H1 (cell line): ENCODE results near the gene FKBP5. TPM values are rescaled to one million over a fixed set of nuclear protein-coding genes. Genes with fewer than 3 reads are reported as not detected.
A peak's percentile ranks its signal among the peaks of the same experiment; 100 is the strongest.

Experiments
- CTCF ChIA-PET: fragments of 300-600 bp; sonication (Branson Sonifier 250); formaldehyde crosslinking; loops from one replicate; lab custom pipeline; 2021; ENCODE audit not compliant: partially characterized antibody; lab: Charles Lee
- POLR2A ChIA-PET: fragments of 300-600 bp; sonication (Branson Sonifier 250); formaldehyde crosslinking; loops from one replicate; lab custom pipeline; 2021; ENCODE audit warnings: inconsistent platforms; ENCODE audit not compliant: partially characterized antibody; lab: Charles Lee
- DNase-seq, 2 experiments: peaks; one replicate each; pipeline versions ENCODE4 v3.0.0 to v3.0.0-alpha.2; 2010 to 2022; ENCODE audit warnings: low spot score in 2 of 2, low read depth in 1 of 2, mixed read lengths in 1 of 2
- FAIRE-seq: peaks from 2 replicates; lab custom pipeline; 2011; peaks lifted over from hg19 to GRCh38; lab: Jason Lieb, UNC
- H2AFZ ChIP-seq: 2 replicates; pipeline ENCODE4 v1.8.1; 2012; ENCODE audit warnings: low read length, inconsistent platforms
- H2AK5ac ChIP-seq: 2 replicates; pipeline ENCODE4 v1.6.1; 2013; ENCODE audit warnings: low read depth, low read length
- H2BK120ac ChIP-seq: replicated peaks from 2 replicates; pipeline ENCODE3; 2013; ENCODE audit warnings: low read depth, low read length, inconsistent platforms
- H2BK12ac ChIP-seq: 2 replicates; pipeline ENCODE4 v1.6.1; 2013; ENCODE audit warnings: low read depth, low read length
- H2BK15ac ChIP-seq: 2 replicates; pipeline ENCODE4 v1.6.1; 2013; ENCODE audit warnings: low read length
- H2BK20ac ChIP-seq: 2 replicates; pipeline ENCODE4 v1.6.1; 2013; ENCODE audit warnings: low read length
- H2BK5ac ChIP-seq: 2 replicates; pipeline ENCODE4 v1.6.1; 2013; ENCODE audit warnings: low read depth, low read length
- H3K14ac ChIP-seq: 2 replicates; pipeline ENCODE4 v1.6.1; 2013; ENCODE audit warnings: inconsistent platforms; ENCODE audit not compliant: insufficient read length
- H3K18ac ChIP-seq: 2 replicates; pipeline ENCODE4 v1.6.1; 2013; ENCODE audit warnings: low read length; ENCODE audit errors: extremely low read depth
- H3K23ac ChIP-seq: 2 replicates; pipeline ENCODE4 v1.6.1; 2013; ENCODE audit warnings: inconsistent platforms; ENCODE audit not compliant: insufficient read length
- H3K23me2 ChIP-seq: 2 replicates; pipeline ENCODE4 v1.6.1; 2013; ENCODE audit warnings: low read depth, low read length
- H3K27ac ChIP-seq: 2 replicates; pipeline ENCODE4 v1.6.1; 2011; ENCODE audit warnings: low read depth, low read length, inconsistent platforms
- H3K27me3 ChIP-seq, 4 experiments: replicated peaks in 1 of 4; 1 replicate in 1 of 4; 2 replicates in 3 of 4; pipeline versions ENCODE4 v1.6.1 to v1.8.1; 2011 to 2013; ENCODE audit warnings: low read length in 3 of 4, mild to moderate bottlenecking in 3 of 4, inconsistent platforms in 2 of 4, mixed read lengths in 2 of 4, moderate library complexity in 1 of 4; ENCODE audit not compliant: control insufficient read depth in 3 of 4, insufficient read depth in 3 of 4; ENCODE audit errors: extremely low read depth in 1 of 4
- H3K36me3 ChIP-seq, 4 experiments: 2 replicates each; pipeline versions ENCODE4 v1.6.1 to v1.8.1; 2011 to 2013; ENCODE audit warnings: mild to moderate bottlenecking in 4 of 4, low read length in 3 of 4, moderate library complexity in 2 of 4, control low read depth in 1 of 4, inconsistent platforms in 1 of 4; ENCODE audit not compliant: insufficient read depth in 4 of 4, control insufficient read depth in 2 of 4
- H3K4ac ChIP-seq: replicated peaks from 2 replicates; pipeline ENCODE3; 2013; ENCODE audit warnings: low read length, low read depth, mixed read lengths, inconsistent platforms; ENCODE audit not compliant: insufficient read length
- H3K4me1 ChIP-seq, 4 experiments: replicated peaks in 1 of 4; 1 replicate in 1 of 4; 2 replicates in 3 of 4; pipeline versions ENCODE4 v1.6.1 to v1.8.1; 2011 to 2013; ENCODE audit warnings: low read length in 3 of 4, inconsistent platforms in 2 of 4, mixed read lengths in 1 of 4; ENCODE audit not compliant: insufficient read depth in 4 of 4, control insufficient read depth in 3 of 4
- H3K4me2 ChIP-seq, 2 experiments: 2 replicates each; pipeline versions ENCODE4 v1.6.1 to v1.8.1; 2011 to 2013; ENCODE audit warnings: low read depth in 2 of 2, low read length in 2 of 2, control low read depth in 1 of 2, inconsistent platforms in 1 of 2, mild to moderate bottlenecking in 1 of 2; ENCODE audit not compliant: insufficient read depth in 1 of 2
- H3K4me3 ChIP-seq, 4 experiments: fragments of 200-600, 300-600 bp in 1 of 4; sonication (generic), shearing (Covaris generic), sonication (Bioruptor Twin) in 1 of 4; 2 replicates each; pipeline versions ENCODE4 v1.5.1 to v1.8.1; 2011 to 2016; ENCODE audit warnings: low read length in 4 of 4, low read depth in 3 of 4, control low read depth in 2 of 4, inconsistent platforms in 2 of 4, mild to moderate bottlenecking in 2 of 4, mixed read lengths in 1 of 4, moderate library complexity in 1 of 4; ENCODE audit not compliant: insufficient read depth in 2 of 4; ENCODE audit errors: extremely low read depth in 1 of 4
- H3K56ac ChIP-seq: replicated peaks from 2 replicates; pipeline ENCODE3; 2013; ENCODE audit warnings: low read depth, mild to moderate bottlenecking, mixed read lengths, low read length, inconsistent platforms; ENCODE audit not compliant: insufficient read length
- H3K79me1 ChIP-seq: 2 replicates; pipeline ENCODE4 v1.6.1; 2013; ENCODE audit warnings: low read depth, low read length, control low read depth
- H3K79me2 ChIP-seq, 2 experiments: 2 replicates each; pipeline versions ENCODE4 v1.6.1 to v1.8.1; 2012 to 2013; ENCODE audit warnings: low read length in 2 of 2, mild to moderate bottlenecking in 2 of 2, inconsistent platforms in 1 of 2; ENCODE audit not compliant: insufficient read depth in 2 of 2, control insufficient read depth in 1 of 2
- H3K9ac ChIP-seq, 4 experiments: replicated peaks in 1 of 4; 1 replicate in 1 of 4; 2 replicates in 3 of 4; pipeline versions ENCODE4 v1.6.1 to v1.8.1; 2011 to 2013; ENCODE audit warnings: low read depth in 3 of 4, low read length in 3 of 4, control low read depth in 2 of 4, mild to moderate bottlenecking in 2 of 4, moderate library complexity in 2 of 4, inconsistent platforms in 1 of 4; ENCODE audit errors: extremely low read depth in 1 of 4
- H3K9me3 ChIP-seq, 2 experiments: 2 replicates each; pipeline versions ENCODE4 v1.6.1 to v1.8.1; 2012 to 2013; ENCODE audit warnings: mild to moderate bottlenecking in 2 of 2, moderate library complexity in 2 of 2, control low read depth in 1 of 2, inconsistent platforms in 1 of 2, low read depth in 1 of 2, low read length in 1 of 2, mixed read lengths in 1 of 2; ENCODE audit not compliant: insufficient read depth in 2 of 2
- H4K20me1 ChIP-seq, 2 experiments: replicated peaks in 1 of 2; 2 replicates each; pipeline versions ENCODE3 to v1.8.1; 2011 to 2013; ENCODE audit warnings: inconsistent platforms in 2 of 2, low read length in 2 of 2, mild to moderate bottlenecking in 1 of 2; ENCODE audit not compliant: insufficient read depth in 2 of 2, control insufficient read depth in 1 of 2
- H4K5ac ChIP-seq: 2 replicates; pipeline ENCODE4 v1.6.1; 2013; ENCODE audit warnings: low read length, low read depth, mixed read lengths, inconsistent platforms; ENCODE audit not compliant: insufficient read length
- H4K8ac ChIP-seq: 2 replicates; pipeline ENCODE4 v1.8.0; 2013; ENCODE audit warnings: mild to moderate bottlenecking, moderate library complexity, low read length, inconsistent platforms; ENCODE audit not compliant: insufficient read depth; ENCODE audit errors: extremely low read depth
- H4K91ac ChIP-seq: replicated peaks from 2 replicates; pipeline ENCODE3; 2013; ENCODE audit warnings: low read length, mixed read lengths, inconsistent platforms; ENCODE audit not compliant: insufficient read length
- CEBPB ChIP-seq: IDR thresholded peaks from 2 replicates; pipeline ENCODE4 v1.6.1; 2012; ENCODE audit warnings: low read depth, low read length
- CHD1 ChIP-seq: IDR thresholded peaks from 2 replicates; pipeline ENCODE4 v1.6.1; 2012; ENCODE audit warnings: low read depth, low read length, improper control_type of control experiment
- E2F6 ChIP-seq: IDR thresholded peaks from 2 replicates; pipeline ENCODE4 v1.6.1; 2012; ENCODE audit warnings: inconsistent platforms
- MAX ChIP-seq: IDR thresholded peaks from 2 replicates; pipeline ENCODE4 v1.6.1; 2012; ENCODE audit warnings: inconsistent platforms
- NANOG ChIP-seq: IDR thresholded peaks from 2 replicates; pipeline ENCODE4 v1.6.1; 2011; ENCODE audit warnings: low read length, low read depth, mild to moderate bottlenecking, inconsistent platforms; ENCODE audit not compliant: insufficient read depth, poor library complexity, severe bottlenecking
- WGBS, 2 experiments: shearing (Covaris generic) in 1 of 2; methylation state at CpG; one replicate each; pipeline versions ENCODE4 v1.1.6 to v1.1.7; 2013 to 2015; ENCODE audit warnings: low lambda C conversion rate in 2 of 2, mixed read lengths in 2 of 2, inconsistent platforms in 1 of 2, low coverage in 1 of 2, missing lambda C conversion rate in 1 of 2; ENCODE audit not compliant: insufficient replicate concordance in 2 of 2, insufficient coverage in 1 of 2, insufficient read length in 1 of 2; ENCODE audit errors: extremely low coverage in 1 of 2, missing lambda C conversion rate in 1 of 2; 5-methylcytosine and 5-hydroxymethylcytosine counted together
- polyA plus RNA-seq, 7 experiments: library from polyadenylated mRNA; depleted of rRNA in 3 of 7; stranded (reverse) in 5 of 7; unstranded in 2 of 7; fragments of >200 nt in 5 of 7; fragments of 200-250 nt in 2 of 7; gene quantifications; 1 replicate in 5 of 7; 2 replicates in 1 of 7; 4 replicates in 1 of 7; pipeline versions ENCODE4 v1.2.1 to v1.2.3, GENCODE V29; 2011 to 2013; ENCODE audit warnings: missing spikeins in 2 of 7, mixed read lengths in 2 of 7
- total RNA-seq: library from RNA; stranded (reverse); fragmentation: NEBNext Ultra II Directional; extraction: Animal tissue kit (Norgen Biotek cat#: 25700); gene quantifications from 2 replicates; pipeline ENCODE4 v1.2.1, GENCODE V29; 2021

The FKBP5 gene
- total and polyA plus RNA-seq, 2 of the 8 experiments (the other 6 are each of a cell fraction or from before 2014, with no cell fraction given): 14.3 to 40.4 TPM

- Histone ChIP-seq H3K23ac (no peak overlapping the region), H3K79me1 (no peaks in the 10 kb centered on the region), H3K56ac (no peak overlapping the region), H3K27me3 (0 out of 7 replicates have a peak, but pooled peaks cover 0 to 3% (median 0%) of the 10 kb centered on the region in 4 experiments), H4K8ac (no peak overlapping the region; the same call in 1 of the 2 replicates), H2BK15ac (no peak overlapping the region), H2AFZ (no peak overlapping the region), H2BK12ac (peak overlapping the region; percentile 42; the same call in 1 of the 2 replicates), H3K27ac (no peak overlapping the region), H2BK120ac (no peak overlapping the region), H3K9me3 (no peaks in the 10 kb centered on the region), H3K9ac (no peak overlapping the region), H3K4me2 (peak overlapping the region; percentile 6 to 19; a peak in 1 of 4 replicates), H3K23me2 (no peaks in the 10 kb centered on the region), H3K4me3 (no peak overlapping the region), H4K20me1 (no peaks in the 10 kb centered on the region), H2BK5ac (peak overlapping the region; percentile 8; the same call in 1 of the 2 replicates), H3K79me2 (no peaks in the 10 kb centered on the region), H4K5ac (no peak overlapping the region), H3K36me3 (no peaks in the 10 kb centered on the region), H3K4me1 (peaks cover 14 to 40% (median 28%) of the 10 kb centered on the region in 4 experiments), H2AK5ac (no peak overlapping the region), H3K18ac (peak overlapping the region; percentile 9; the same call in 1 of the 2 replicates), H2BK20ac (peak overlapping the region; percentile 4; the same call in 1 of the 2 replicates), H3K14ac (no peak overlapping the region), H4K91ac (peak overlapping the region; percentile 59), H3K4ac (no peak overlapping the region)
- FAIRE-seq: no peak
- WGBS, 2 experiments: 85% methylated on average over 5 of the region's 5 CpGs; no CpG with 5 or more reads in 1 of the 2 experiments
- TF ChIP-seq CEBPB (no peak), NANOG (no peak), MAX (peak; percentile 62), E2F6 (peak; percentile 58; the same call in 1 of the 2 replicates), CHD1 (no peak)
- POLR2A ChIA-PET: interaction anchor here (0.5 to 2.8 kb wide), 5 partner anchors 8 to 229 kb away, joined by 3 to 16 read pairs (median 3); no protein-coding TSS in a partner anchor
- CTCF ChIA-PET: interaction anchor here (1.0 to 2.0 kb wide), 6 partner anchors 8 to 196 kb away, joined by 3 to 4 read pairs (median 4); partner anchors contain the start of gene ARMC12
- DNase-seq: no peak
These were observed 30.7 kb upstream of the FKBP5 start for GRCh38 chr6:35719404-35719829.
